ENCODE results near the gene MYO1H. TPM values are rescaled to one million over a fixed set of nuclear protein-coding genes. Genes with fewer than 3 reads are reported as not detected.
"Not testable (repeated sequence)": the region's sequence is repeated elsewhere in the genome, so short reads cannot be mapped to it uniquely, and the experiment has no call there.

The MYO1H gene
- total RNA-seq, 1 donor from 2014 or later = not detected

DNA sequence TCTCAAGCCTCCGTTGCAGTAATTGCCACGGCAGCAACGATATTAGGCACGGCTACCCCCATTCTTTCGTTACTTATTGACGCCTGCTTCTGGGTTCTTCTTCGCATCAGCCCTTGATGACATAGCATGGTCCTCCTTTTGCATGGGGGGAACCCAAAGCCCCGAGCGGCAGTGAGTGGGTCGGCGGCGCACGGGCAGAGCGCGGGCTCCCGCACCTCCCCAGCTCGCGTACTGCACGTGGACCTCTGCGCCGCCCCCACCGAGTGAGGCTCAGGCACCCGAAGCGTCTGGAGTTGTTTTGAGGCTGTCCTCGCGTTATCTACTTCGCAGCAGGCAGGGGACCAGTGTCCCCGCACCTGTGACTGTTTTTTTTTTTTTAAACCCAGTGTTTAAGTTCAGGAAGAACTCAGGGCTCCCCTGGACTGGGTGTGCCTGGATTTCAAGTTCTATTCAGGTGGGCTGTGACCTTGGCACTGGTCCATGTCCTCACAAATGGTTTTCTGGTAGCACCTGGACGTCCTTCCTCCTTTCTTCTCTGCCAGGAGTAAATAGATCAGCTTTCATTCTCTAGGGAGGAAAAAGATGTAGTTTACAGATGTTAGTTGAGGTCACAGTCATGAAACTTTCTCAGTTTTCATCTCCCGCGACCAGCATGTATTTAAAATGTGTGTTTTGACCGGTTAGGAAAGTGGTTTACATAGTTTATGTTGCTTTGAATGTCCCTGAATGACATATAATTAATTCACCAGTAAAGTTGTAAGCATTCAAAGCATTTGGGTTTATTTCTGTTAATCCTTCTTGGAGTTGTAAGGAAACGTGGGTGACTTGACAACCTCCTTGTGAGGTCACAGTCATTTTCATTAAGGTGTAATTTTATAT, 37.2 kb upstream of the MYO1H start:
- no peak for DNase-seq (ENCODE audit: low spot score)
- no peaks in the 10 kb centered on the region for H3K9me3 Mint-ChIP-seq (ENCODE audit: low read depth)
- H3K36me3 Mint-ChIP-seq (ENCODE audit: low read depth) = peaks cover 3% of the 10 kb centered on the region
- peak overlapping the region; percentile 57 for H3K4me3 Mint-ChIP-seq (ENCODE audit: unreplicated experiment)
- peaks cover 76% of the 10 kb centered on the region for H3K27me3 Mint-ChIP-seq (ENCODE audit: low read depth)
- TF ChIP-seq, protein P1, sequence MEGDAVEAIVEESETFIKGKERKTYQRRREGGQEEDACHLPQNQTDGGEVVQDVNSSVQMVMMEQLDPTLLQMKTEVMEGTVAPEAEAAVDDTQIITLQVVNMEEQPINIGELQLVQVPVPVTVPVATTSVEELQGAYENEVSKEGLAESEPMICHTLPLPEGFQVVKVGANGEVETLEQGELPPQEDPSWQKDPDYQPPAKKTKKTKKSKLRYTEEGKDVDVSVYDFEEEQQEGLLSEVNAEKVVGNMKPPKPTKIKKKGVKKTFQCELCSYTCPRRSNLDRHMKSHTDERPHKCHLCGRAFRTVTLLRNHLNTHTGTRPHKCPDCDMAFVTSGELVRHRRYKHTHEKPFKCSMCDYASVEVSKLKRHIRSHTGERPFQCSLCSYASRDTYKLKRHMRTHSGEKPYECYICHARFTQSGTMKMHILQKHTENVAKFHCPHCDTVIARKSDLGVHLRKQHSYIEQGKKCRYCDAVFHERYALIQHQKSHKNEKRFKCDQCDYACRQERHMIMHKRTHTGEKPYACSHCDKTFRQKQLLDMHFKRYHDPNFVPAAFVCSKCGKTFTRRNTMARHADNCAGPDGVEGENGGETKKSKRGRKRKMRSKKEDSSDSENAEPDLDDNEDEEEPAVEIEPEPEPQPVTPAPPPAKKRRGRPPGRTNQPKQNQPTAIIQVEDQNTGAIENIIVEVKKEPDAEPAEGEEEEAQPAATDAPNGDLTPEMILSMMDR (IDR thresholded peaks at IDR 0.05) = no peak
- H3K27ac Mint-ChIP-seq (ENCODE audit: unreplicated experiment) = no peak overlapping the region
- peaks cover 15% of the 10 kb centered on the region for H3K4me1 Mint-ChIP-seq (ENCODE audit: low read depth)

DNA sequence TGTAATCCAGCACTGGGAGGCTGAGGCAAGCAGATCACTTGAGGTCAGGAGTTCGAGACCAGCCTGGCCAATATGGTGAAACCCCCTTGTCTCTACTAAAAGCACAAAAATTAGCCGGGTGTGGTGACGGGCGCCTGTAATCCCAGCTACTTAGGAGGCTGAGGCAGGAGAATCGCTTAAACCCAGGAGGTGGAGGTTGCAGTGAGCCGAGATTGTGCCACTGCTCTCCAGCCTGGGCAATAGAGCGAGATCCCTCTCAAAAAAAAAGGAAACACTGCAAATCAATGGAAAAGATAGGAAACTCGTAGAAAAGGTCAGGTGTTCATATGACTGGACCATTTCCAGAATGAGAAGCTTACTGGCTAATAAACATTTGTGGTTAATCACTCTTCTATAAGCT, 26.4 kb upstream of the MYO1H start:
- H3K36me3 Mint-ChIP-seq (ENCODE audit: low read depth); DNase-seq (ENCODE audit: low spot score); H3K4me1 Mint-ChIP-seq (ENCODE audit: low read depth); H3K9me3 Mint-ChIP-seq (ENCODE audit: low read depth); H3K4me3 Mint-ChIP-seq (ENCODE audit: unreplicated experiment); H3K27ac Mint-ChIP-seq (ENCODE audit: unreplicated experiment): not testable (repeated sequence)
- peaks cover 73% of the 10 kb centered on the region for H3K27me3 Mint-ChIP-seq (ENCODE audit: low read depth)

DNA sequence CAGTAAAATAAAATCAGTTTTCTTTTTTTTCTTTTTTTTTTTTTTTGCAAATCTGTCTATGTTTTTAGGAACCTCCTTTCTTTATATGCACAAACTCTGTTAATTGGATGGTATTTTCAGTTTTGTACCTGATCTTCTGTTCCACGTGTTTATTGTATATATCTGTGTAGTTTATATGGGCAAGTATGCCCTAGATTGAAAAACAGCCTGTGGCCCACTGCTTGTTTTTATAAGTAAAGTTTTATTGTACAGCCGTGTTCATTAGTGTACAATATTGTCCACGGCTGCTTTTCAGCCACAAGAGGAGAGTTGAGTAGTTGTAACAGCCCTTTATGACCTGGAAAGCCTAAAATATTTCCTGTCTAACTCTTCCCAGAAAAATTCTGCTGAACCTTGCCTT, 18.7 kb upstream of the MYO1H start:
- no peak for DNase-seq (ENCODE audit: low spot score)
- Mint-ChIP-seq H3K27ac (ENCODE audit: unreplicated experiment) (no peak overlapping the region), H3K36me3 (ENCODE audit: low read depth) (no peaks in the 10 kb centered on the region), H3K9me3 (ENCODE audit: low read depth) (no peaks in the 10 kb centered on the region), H3K4me3 (ENCODE audit: unreplicated experiment) (no peak overlapping the region), H3K4me1 (ENCODE audit: low read depth) (no peaks in the 10 kb centered on the region), H3K27me3 (ENCODE audit: low read depth) (peaks cover 44% of the 10 kb centered on the region)
- TF ChIP-seq, protein P1 (IDR thresholded peaks at IDR 0.05) = no peak

DNA sequence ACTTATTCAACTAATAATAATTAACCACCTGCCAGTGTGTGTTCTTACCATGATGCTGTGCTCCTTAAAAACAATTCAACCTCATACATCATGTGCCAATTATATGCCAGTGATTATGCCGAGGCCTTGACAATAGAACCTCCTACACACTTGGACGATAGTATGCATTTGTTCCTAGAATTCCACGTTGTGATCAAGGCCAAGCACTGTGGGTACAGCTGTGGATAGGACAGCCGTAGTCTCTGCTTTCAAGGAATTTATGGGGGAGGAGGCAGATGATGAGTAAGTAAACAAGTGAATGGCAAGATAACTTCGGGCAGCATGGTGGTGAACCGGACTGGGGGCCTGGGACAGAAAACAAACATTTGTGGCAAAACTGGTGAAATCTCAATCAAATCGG, 18.0 kb upstream of the MYO1H start:
- DNase-seq (ENCODE audit: low spot score) = no peak
- TF ChIP-seq, protein P1 (IDR thresholded peaks at IDR 0.05) = no peak
- Mint-ChIP-seq H3K4me3 (ENCODE audit: unreplicated experiment) (no peak overlapping the region), H3K4me1 (ENCODE audit: low read depth) (no peaks in the 10 kb centered on the region), H3K36me3 (ENCODE audit: low read depth) (no peaks in the 10 kb centered on the region), H3K27me3 (ENCODE audit: low read depth) (peaks cover 40% of the 10 kb centered on the region), H3K9me3 (ENCODE audit: low read depth) (no peaks in the 10 kb centered on the region), H3K27ac (ENCODE audit: unreplicated experiment) (no peak overlapping the region)

DNA sequence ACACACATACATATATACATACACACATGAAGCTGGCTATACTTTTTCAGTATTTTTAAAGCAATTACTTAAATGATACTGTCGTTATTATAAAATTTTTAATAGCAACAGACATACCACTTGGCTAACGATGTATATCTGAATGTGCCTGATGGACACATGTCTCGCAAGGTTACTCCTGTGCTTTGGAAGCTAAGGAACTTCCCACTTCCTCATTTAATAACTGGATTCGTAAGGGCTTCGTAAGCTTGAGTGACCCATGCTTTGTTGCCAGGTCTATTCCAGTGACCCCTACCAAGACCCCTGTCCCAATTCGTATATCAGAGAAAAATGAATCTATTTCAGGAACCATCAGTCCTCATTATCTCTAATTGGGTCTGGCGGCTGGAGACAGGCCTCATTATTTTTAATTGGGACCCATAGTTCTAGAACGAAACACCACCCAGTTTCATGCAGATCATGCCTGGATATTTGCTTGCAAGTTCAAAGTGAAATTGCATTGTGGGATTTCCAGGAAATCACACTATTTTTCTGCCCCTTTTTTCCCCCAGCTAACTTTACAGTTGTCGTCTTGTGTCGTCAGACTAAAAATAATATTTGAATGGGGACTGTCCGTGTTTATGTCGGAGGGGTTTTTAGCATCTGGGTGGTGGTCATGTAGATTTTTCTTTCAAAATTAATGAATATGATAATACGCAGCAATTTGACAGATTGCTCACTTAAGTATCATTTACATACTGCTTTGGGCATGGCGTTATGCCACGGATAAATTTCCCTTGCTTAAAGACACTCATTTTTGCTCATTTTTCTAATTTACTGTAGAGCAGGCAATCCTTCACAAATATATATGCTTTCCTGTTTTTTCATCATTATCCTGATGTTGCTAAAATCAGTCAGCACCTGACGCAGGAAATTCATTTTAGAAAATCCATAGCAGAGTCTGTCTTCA, 17.1 kb upstream of the MYO1H start:
- H3K36me3 Mint-ChIP-seq (ENCODE audit: low read depth) = no peaks in the 10 kb centered on the region
- DNase-seq (ENCODE audit: low spot score) = no peak
- H3K4me3 Mint-ChIP-seq (ENCODE audit: unreplicated experiment) = no peak overlapping the region
- no peaks in the 10 kb centered on the region for H3K9me3 Mint-ChIP-seq (ENCODE audit: low read depth)
- H3K4me1 Mint-ChIP-seq (ENCODE audit: low read depth) = no peaks in the 10 kb centered on the region
- H3K27ac Mint-ChIP-seq (ENCODE audit: unreplicated experiment) = no peak overlapping the region
- H3K27me3 Mint-ChIP-seq (ENCODE audit: low read depth) = peaks cover 35% of the 10 kb centered on the region
- TF ChIP-seq, protein P1 (IDR thresholded peaks at IDR 0.05) = no peak
